ENCODE results near the gene SLC27A2. TPM values are rescaled to one million over a fixed set of nuclear protein-coding genes. Genes with fewer than 3 reads are reported as not detected.

The SLC27A2 gene
- polyA plus RNA-seq, 1 experiment: 0.22 TPM

GRCh38 chr15:50275091-50275490 lies 93.1 kb downstream of the SLC27A2 start:
- no peak for DNase-seq (ENCODE audit: low read depth)
- no peaks in the 10 kb centered on the region for H3K36me3 ChIP-seq (ENCODE audit: control insufficient read depth, insufficient read depth, low read length)
- no peak overlapping the region for H3K4me3 ChIP-seq (ENCODE audit: low read depth, low read length)
- TF ChIP-seq, protein P1, sequence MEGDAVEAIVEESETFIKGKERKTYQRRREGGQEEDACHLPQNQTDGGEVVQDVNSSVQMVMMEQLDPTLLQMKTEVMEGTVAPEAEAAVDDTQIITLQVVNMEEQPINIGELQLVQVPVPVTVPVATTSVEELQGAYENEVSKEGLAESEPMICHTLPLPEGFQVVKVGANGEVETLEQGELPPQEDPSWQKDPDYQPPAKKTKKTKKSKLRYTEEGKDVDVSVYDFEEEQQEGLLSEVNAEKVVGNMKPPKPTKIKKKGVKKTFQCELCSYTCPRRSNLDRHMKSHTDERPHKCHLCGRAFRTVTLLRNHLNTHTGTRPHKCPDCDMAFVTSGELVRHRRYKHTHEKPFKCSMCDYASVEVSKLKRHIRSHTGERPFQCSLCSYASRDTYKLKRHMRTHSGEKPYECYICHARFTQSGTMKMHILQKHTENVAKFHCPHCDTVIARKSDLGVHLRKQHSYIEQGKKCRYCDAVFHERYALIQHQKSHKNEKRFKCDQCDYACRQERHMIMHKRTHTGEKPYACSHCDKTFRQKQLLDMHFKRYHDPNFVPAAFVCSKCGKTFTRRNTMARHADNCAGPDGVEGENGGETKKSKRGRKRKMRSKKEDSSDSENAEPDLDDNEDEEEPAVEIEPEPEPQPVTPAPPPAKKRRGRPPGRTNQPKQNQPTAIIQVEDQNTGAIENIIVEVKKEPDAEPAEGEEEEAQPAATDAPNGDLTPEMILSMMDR (IDR thresholded peaks at IDR 0.05; ENCODE audit: insufficient read depth, low read depth, low read length): no peak
- CTCF ChIA-PET: no interaction called here
- no peaks in the 10 kb centered on the region for H3K27me3 ChIP-seq (ENCODE audit: control insufficient read depth, insufficient read depth, low read length)
- POLR2A ChIA-PET: no interaction called here

- ChIA-PET CTCF (no interaction called here), POLR2A (no interaction called here)
- Histone ChIP-seq H3K27me3 (ENCODE audit: control insufficient read depth, insufficient read depth, low read length) (no peaks in the 10 kb centered on the region), H3K36me3 (ENCODE audit: control insufficient read depth, insufficient read depth, low read length) (no peaks in the 10 kb centered on the region), H3K4me3 (ENCODE audit: low read depth, low read length) (no peak overlapping the region)
- no peak for DNase-seq (ENCODE audit: low read depth)
- TF ChIP-seq, protein P1 (IDR thresholded peaks at IDR 0.05; ENCODE audit: insufficient read depth, low read depth, low read length): no peak
These were observed 93.9 kb downstream of the SLC27A2 start for GRCh38 chr15:50275908-50276307.

DNA sequence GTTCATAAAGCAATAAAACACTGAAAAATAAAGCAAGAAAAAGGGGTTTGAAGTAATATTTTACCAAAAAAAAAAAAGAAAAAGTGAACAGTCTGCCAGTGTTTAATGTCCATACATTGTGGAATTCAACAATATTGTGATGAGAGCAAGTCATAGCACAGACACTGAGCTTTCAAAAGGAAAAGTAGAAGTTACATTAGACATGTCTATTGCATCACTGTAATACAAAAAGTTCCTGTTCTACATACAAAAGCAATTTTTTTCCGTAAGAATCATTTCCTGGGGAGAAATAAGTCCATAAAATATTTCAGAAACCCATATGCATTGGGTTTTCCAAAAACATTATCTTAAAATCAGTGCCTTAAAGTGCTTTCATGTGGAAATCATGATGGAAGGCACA lies 95.4 kb downstream of the SLC27A2 start:
- Histone ChIP-seq H3K4me3 (ENCODE audit: low read depth, low read length) (no peak overlapping the region), H3K27me3 (ENCODE audit: control insufficient read depth, insufficient read depth, low read length) (no peaks in the 10 kb centered on the region), H3K36me3 (ENCODE audit: control insufficient read depth, insufficient read depth, low read length) (no peaks in the 10 kb centered on the region)
- ChIA-PET CTCF (no interaction called here), POLR2A (no interaction called here)
- no peak for DNase-seq (ENCODE audit: low read depth)
- TF ChIP-seq, protein P1 (IDR thresholded peaks at IDR 0.05; ENCODE audit: insufficient read depth, low read depth, low read length): no peak

DNA sequence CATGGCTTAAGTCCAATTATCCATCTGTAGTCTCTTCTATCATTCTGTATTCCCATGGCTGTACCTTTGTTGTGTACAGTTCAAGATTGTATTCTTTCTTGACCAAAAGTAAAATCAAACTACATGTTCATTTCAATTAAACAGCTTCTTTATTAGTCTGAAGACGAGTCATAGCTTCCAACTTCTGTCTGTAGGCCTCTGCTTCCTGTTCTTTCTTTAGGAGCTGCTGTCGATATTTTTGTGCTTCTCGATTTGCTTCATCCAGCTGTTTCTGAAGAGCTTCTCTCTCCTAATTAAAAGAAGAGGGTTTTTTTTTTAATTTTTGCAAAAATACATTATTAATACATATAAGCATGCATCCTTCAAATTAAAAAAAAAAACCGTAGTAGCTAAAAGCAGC lies 96.5 kb downstream of the SLC27A2 start:
- ChIA-PET CTCF (interaction anchor here (0.6 to 0.7 kb wide), 2 partner anchors 9 to 16 kb away, joined by 3 read pairs; no protein-coding TSS in a partner anchor), POLR2A (no interaction called here)
- TF ChIP-seq, protein P1 (IDR thresholded peaks at IDR 0.05; ENCODE audit: insufficient read depth, low read depth, low read length): no peak
- no peak for DNase-seq (ENCODE audit: low read depth)
- no peak overlapping the region for H3K4me3 ChIP-seq (ENCODE audit: low read depth, low read length)
- H3K27me3 ChIP-seq (ENCODE audit: control insufficient read depth, insufficient read depth, low read length): no peaks in the 10 kb centered on the region
- H3K36me3 ChIP-seq (ENCODE audit: control insufficient read depth, insufficient read depth, low read length): no peaks in the 10 kb centered on the region

DNA sequence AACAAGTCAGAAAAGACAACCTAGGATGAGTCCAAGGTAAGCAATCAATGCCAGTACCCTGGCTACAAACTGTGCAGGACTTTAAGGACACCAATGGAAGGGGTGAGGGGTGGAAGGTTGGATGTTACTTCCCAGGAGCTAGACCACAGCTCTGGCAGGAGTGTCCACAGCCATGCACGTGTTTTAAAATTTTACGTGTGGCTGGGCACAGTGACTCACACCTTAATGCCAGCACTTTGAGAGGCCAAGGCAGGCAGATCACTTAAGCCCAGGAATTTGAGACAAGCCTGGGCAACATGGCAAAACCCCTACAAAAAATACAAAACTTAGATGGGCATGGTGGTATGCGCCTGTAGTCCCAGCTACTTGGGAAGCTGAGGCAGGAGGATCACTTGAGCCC lies 98.3 kb downstream of the SLC27A2 start:
- CTCF ChIA-PET: interaction anchor here (0.5 kb wide), 1 partner anchor 12 kb away, joined by 4 read pairs; no protein-coding TSS in a partner anchor

More for the DNA sequence above, 98.3 kb downstream of the SLC27A2 start:
- no peak overlapping the region for H3K4me3 ChIP-seq (ENCODE audit: low read depth, low read length)
- DNase-seq (ENCODE audit: low read depth): no peak
- H3K36me3 ChIP-seq (ENCODE audit: control insufficient read depth, insufficient read depth, low read length): no peaks in the 10 kb centered on the region
- POLR2A ChIA-PET: no interaction called here
- no peaks in the 10 kb centered on the region for H3K27me3 ChIP-seq (ENCODE audit: control insufficient read depth, insufficient read depth, low read length)
- TF ChIP-seq, protein P1 (IDR thresholded peaks at IDR 0.05; ENCODE audit: insufficient read depth, low read depth, low read length): no peak

All from BJ (cell line).